ENCODE data around the gene ALG1.

Gene ALG1

DNA sequence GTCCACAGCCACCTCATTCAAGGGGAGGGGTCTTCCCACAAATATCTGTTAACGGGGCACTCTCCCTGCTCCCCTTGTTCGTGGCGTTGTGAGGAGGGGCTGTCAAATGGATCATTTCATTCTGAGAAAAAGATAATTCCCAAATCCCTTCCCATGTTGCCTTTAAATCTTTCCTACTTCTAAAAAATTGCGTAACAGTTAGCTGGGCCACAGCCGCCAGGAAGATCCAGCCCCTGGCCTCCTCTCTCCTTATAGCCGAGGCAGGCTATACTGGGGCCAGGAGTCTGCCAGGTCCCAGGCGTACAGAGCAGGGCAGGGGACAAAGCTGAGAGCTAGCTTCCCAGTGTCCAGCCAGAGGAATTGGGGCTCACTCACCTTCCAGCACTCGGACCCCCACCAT lies 6.3 kb upstream of the ALG1 start:
- Histone ChIP-seq H2BK5ac (ENCODE audit: low read length) (no peak overlapping the region), H3K27ac (ENCODE audit: low read depth, low read length) (no peak overlapping the region), H3K4me3 (ENCODE audit: low read length) (no peak overlapping the region), H3K79me1 (ENCODE audit: low read length) (no peaks in the 10 kb centered on the region), H3K4ac (ENCODE audit: low read depth, low read length) (no peak overlapping the region), H2BK15ac (replicated peaks; ENCODE audit: low read depth) (no peak overlapping the region), H3K23ac (ENCODE audit: low read length) (no peak overlapping the region), H3K18ac (ENCODE audit: low read length) (no peak overlapping the region), H2AK5ac (ENCODE audit: low read length) (no peak overlapping the region), H3K56ac (ENCODE audit: low read length) (peak overlapping the region; percentile 46), H3K9ac (ENCODE audit: low read length) (no peak overlapping the region), H3K4me1 (ENCODE audit: control insufficient read depth, low read depth, low read length) (no peaks in the 10 kb centered on the region), H3K36me3 (ENCODE audit: control insufficient read depth, insufficient read depth, low read length) (no peaks in the 10 kb centered on the region), H4K5ac (ENCODE audit: low read length) (no peak overlapping the region), H3K79me2 (ENCODE audit: control insufficient read depth, insufficient read depth, low read length) (no peaks in the 10 kb centered on the region), H3K4me2 (ENCODE audit: low read length) (no peak overlapping the region), H2BK120ac (ENCODE audit: low read depth, low read length) (no peak overlapping the region), H4K8ac (ENCODE audit: low read depth, low read length) (no peak overlapping the region), H3K27me3 (ENCODE audit: insufficient read depth, low read length, poor library complexity) (no peaks in the 10 kb centered on the region)
- DNase-seq: no peak
- WGBS (ENCODE audit: extremely low coverage, insufficient coverage, low lambda C conversion rate): no CpG with 5 or more reads among the region's 8 CpGs

DNA sequence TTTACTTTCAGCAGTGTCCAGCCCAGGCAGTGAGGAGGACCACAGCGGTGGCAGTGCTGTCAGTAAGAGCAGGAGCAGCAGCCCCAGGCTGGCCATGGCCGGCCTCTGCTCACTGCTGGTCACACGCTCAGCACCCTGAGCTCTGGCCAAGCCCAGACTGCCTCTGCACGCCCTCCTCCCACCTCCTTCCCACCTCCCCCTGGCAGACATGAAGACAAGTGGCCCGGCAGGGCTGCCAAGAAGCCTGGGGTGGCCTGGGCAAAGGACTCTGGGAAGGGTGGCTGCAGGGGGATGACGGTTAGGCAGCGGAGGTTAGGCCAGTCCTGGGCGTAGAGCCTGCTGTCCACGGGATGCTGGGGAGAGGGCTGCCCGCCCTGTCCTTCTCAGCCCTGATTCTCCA lies 5.8 kb upstream of the ALG1 start, which contains the start of gene C16orf89:
TSS of gene C16orf89 (minus strand) at position 144 of the 400 bp plus-strand sequence. CDS start at position 96, 48 bp downstream.
- Histone ChIP-seq H3K9ac (ENCODE audit: low read length) (no peak within 1 kb of the TSS), H3K4me2 (ENCODE audit: low read length) (no peak within 1 kb of the TSS), H4K8ac (ENCODE audit: low read depth, low read length) (no peak within 1 kb of the TSS), H3K4me1 (ENCODE audit: control insufficient read depth, low read depth, low read length) (no peaks in the 10 kb centered on the region), H2AK5ac (ENCODE audit: low read length) (no peak within 1 kb of the TSS), H2BK15ac (replicated peaks; ENCODE audit: low read depth) (no peak within 1 kb of the TSS), H3K27ac (ENCODE audit: low read depth, low read length) (no peak within 1 kb of the TSS), H4K5ac (ENCODE audit: low read length) (no peak within 1 kb of the TSS), H3K4ac (ENCODE audit: low read depth, low read length) (no peak within 1 kb of the TSS), H2BK5ac (ENCODE audit: low read length) (no peak within 1 kb of the TSS), H3K36me3 (ENCODE audit: control insufficient read depth, insufficient read depth, low read length) (no peaks in the 10 kb centered on the region), H3K79me1 (ENCODE audit: low read length) (no peaks in the 10 kb centered on the region), H2BK120ac (ENCODE audit: low read depth, low read length) (no peak within 1 kb of the TSS), H3K56ac (ENCODE audit: low read length) (peak within 1 kb of the TSS; percentile 46), H3K79me2 (ENCODE audit: control insufficient read depth, insufficient read depth, low read length) (no peaks in the 10 kb centered on the region), H3K18ac (ENCODE audit: low read length) (no peak within 1 kb of the TSS), H3K27me3 (ENCODE audit: insufficient read depth, low read length, poor library complexity) (no peaks in the 10 kb centered on the region), H3K23ac (ENCODE audit: low read length) (no peak within 1 kb of the TSS), H3K4me3 (ENCODE audit: low read length) (no peak within 1 kb of the TSS)
- no CpG with 5 or more reads among the region's 10 CpGs for WGBS (ENCODE audit: extremely low coverage, insufficient coverage, low lambda C conversion rate)
- no peak for DNase-seq

DNA sequence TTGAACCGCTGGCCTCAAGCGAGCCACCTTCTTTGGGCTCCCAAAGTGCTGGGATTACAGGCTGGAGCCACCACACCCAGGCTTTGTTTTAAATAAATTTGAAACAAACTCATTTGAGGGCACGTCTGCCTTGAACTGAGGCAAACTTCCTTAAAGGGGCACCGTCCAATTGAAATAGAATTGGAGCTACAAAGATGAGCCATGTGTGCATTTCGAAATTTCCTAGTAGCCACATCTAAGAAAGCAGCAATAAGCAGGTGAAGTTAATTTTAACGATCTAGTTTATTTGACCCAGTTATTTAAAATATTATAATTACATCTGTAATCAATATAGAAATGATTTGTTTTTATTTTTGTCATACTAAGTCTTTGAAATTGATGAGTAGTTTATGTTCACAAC lies 5.1 kb upstream of the ALG1 start:
- no peak overlapping the region for H2BK5ac ChIP-seq (ENCODE audit: low read length)
- H3K27me3 ChIP-seq (ENCODE audit: insufficient read depth, low read length, poor library complexity): no peaks in the 10 kb centered on the region
- no peak overlapping the region for H2BK120ac ChIP-seq (ENCODE audit: low read depth, low read length)
- no peaks in the 10 kb centered on the region for H3K79me1 ChIP-seq (ENCODE audit: low read length)
- no peak overlapping the region for H4K8ac ChIP-seq (ENCODE audit: low read depth, low read length)
- H3K27ac ChIP-seq (ENCODE audit: low read depth, low read length): no peak overlapping the region
- H3K4me2 ChIP-seq (ENCODE audit: low read length): no peak overlapping the region
- H3K56ac ChIP-seq (ENCODE audit: low read length): no peak overlapping the region
- no CpG with 5 or more reads among the region's 6 CpGs for WGBS (ENCODE audit: extremely low coverage, insufficient coverage, low lambda C conversion rate)
- H2BK15ac ChIP-seq (replicated peaks; ENCODE audit: low read depth): no peak overlapping the region
- no peaks in the 10 kb centered on the region for H3K4me1 ChIP-seq (ENCODE audit: control insufficient read depth, low read depth, low read length)
- no peak overlapping the region for H2AK5ac ChIP-seq (ENCODE audit: low read length)
- no peak overlapping the region for H3K4me3 ChIP-seq (ENCODE audit: low read length)
- H4K5ac ChIP-seq (ENCODE audit: low read length): no peak overlapping the region
- H3K23ac ChIP-seq (ENCODE audit: low read length): no peak overlapping the region
- H3K9ac ChIP-seq (ENCODE audit: low read length): no peak overlapping the region
- no peak overlapping the region for H3K18ac ChIP-seq (ENCODE audit: low read length)
- no peaks in the 10 kb centered on the region for H3K79me2 ChIP-seq (ENCODE audit: control insufficient read depth, insufficient read depth, low read length)
- H3K36me3 ChIP-seq (ENCODE audit: control insufficient read depth, insufficient read depth, low read length): no peaks in the 10 kb centered on the region
- H3K4ac ChIP-seq (ENCODE audit: low read depth, low read length): no peak overlapping the region
- DNase-seq: no peak

DNA sequence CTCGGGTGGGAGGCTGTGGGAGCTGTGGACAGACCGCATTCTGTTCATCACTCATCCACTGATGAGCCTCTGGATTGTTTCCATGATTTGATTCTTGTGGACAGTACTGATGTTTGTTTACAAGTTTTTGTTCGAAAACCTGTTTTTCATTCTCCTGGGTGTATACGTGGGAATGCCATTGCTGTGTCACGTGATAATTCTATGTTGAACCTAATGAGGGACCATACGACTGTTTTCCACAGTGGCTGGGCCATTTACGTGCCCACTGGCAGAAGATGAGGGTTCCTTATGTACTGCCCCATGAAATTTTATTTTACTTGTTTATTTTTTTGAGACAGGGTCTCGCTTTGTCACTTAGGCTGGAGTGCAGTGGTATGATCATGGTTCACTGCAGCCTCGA lies 2.6 kb upstream of the ALG1 start:
- Histone ChIP-seq H2BK15ac (replicated peaks; ENCODE audit: low read depth) (no peak overlapping the region), H3K9ac (ENCODE audit: low read length) (no peak overlapping the region), H3K79me1 (ENCODE audit: low read length) (peaks cover 4% of the 10 kb centered on the region), H3K56ac (ENCODE audit: low read length) (no peak overlapping the region), H3K27me3 (ENCODE audit: insufficient read depth, low read length, poor library complexity) (no peaks in the 10 kb centered on the region), H4K5ac (ENCODE audit: low read length) (no peak overlapping the region), H3K79me2 (ENCODE audit: control insufficient read depth, insufficient read depth, low read length) (peaks cover 8% of the 10 kb centered on the region), H3K4me3 (ENCODE audit: low read length) (no peak overlapping the region), H2BK120ac (ENCODE audit: low read depth, low read length) (no peak overlapping the region), H3K36me3 (ENCODE audit: control insufficient read depth, insufficient read depth, low read length) (no peaks in the 10 kb centered on the region), H3K23ac (ENCODE audit: low read length) (no peak overlapping the region), H3K4ac (ENCODE audit: low read depth, low read length) (no peak overlapping the region), H3K4me2 (ENCODE audit: low read length) (no peak overlapping the region), H3K18ac (ENCODE audit: low read length) (no peak overlapping the region), H2AK5ac (ENCODE audit: low read length) (no peak overlapping the region), H3K27ac (ENCODE audit: low read depth, low read length) (no peak overlapping the region), H3K4me1 (ENCODE audit: control insufficient read depth, low read depth, low read length) (no peaks in the 10 kb centered on the region), H4K8ac (ENCODE audit: low read depth, low read length) (no peak overlapping the region), H2BK5ac (ENCODE audit: low read length) (no peak overlapping the region)
- DNase-seq: no peak
- no CpG with 5 or more reads among the region's 9 CpGs for WGBS (ENCODE audit: extremely low coverage, insufficient coverage, low lambda C conversion rate)

DNA sequence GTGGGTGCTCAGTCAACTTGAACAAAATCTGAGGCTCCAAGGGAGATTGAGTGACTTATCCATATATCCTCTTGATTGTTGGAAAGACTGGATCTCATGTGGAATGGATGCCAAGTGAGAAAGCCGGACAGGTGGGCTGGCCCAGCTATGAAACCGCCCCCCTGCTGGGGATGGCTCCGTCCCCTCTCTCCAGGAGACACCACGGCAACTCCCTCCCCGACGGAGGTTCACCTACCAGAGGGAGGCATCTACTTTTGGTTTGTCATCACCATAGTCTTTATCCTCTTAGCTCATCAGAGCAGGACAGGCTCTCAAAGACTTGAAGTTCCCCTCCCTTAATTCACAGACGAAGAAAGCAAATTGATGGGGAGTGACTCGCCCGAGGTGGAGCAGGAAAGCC lies 1.8 kb upstream of the ALG1 start:
- Histone ChIP-seq H3K4me2 (ENCODE audit: low read length) (no peak overlapping the region), H3K23ac (ENCODE audit: low read length) (no peak overlapping the region), H3K27ac (ENCODE audit: low read depth, low read length) (no peak overlapping the region), H2AK5ac (ENCODE audit: low read length) (no peak overlapping the region), H3K36me3 (ENCODE audit: control insufficient read depth, insufficient read depth, low read length) (no peaks in the 10 kb centered on the region), H3K4me3 (ENCODE audit: low read length) (no peak overlapping the region), H3K79me2 (ENCODE audit: control insufficient read depth, insufficient read depth, low read length) (peaks cover 8% of the 10 kb centered on the region), H2BK5ac (ENCODE audit: low read length) (no peak overlapping the region), H2BK15ac (replicated peaks; ENCODE audit: low read depth) (no peak overlapping the region), H3K56ac (ENCODE audit: low read length) (no peak overlapping the region), H3K4me1 (ENCODE audit: control insufficient read depth, low read depth, low read length) (no peaks in the 10 kb centered on the region), H3K18ac (ENCODE audit: low read length) (no peak overlapping the region), H4K8ac (ENCODE audit: low read depth, low read length) (no peak overlapping the region), H4K5ac (ENCODE audit: low read length) (no peak overlapping the region), H3K9ac (ENCODE audit: low read length) (no peak overlapping the region), H3K79me1 (ENCODE audit: low read length) (peaks cover 4% of the 10 kb centered on the region), H2BK120ac (ENCODE audit: low read depth, low read length) (no peak overlapping the region), H3K27me3 (ENCODE audit: insufficient read depth, low read length, poor library complexity) (no peaks in the 10 kb centered on the region), H3K4ac (ENCODE audit: low read depth, low read length) (no peak overlapping the region)
- no peak for DNase-seq
- WGBS (ENCODE audit: extremely low coverage, insufficient coverage, low lambda C conversion rate): no CpG with 5 or more reads among the region's 9 CpGs

DNA sequence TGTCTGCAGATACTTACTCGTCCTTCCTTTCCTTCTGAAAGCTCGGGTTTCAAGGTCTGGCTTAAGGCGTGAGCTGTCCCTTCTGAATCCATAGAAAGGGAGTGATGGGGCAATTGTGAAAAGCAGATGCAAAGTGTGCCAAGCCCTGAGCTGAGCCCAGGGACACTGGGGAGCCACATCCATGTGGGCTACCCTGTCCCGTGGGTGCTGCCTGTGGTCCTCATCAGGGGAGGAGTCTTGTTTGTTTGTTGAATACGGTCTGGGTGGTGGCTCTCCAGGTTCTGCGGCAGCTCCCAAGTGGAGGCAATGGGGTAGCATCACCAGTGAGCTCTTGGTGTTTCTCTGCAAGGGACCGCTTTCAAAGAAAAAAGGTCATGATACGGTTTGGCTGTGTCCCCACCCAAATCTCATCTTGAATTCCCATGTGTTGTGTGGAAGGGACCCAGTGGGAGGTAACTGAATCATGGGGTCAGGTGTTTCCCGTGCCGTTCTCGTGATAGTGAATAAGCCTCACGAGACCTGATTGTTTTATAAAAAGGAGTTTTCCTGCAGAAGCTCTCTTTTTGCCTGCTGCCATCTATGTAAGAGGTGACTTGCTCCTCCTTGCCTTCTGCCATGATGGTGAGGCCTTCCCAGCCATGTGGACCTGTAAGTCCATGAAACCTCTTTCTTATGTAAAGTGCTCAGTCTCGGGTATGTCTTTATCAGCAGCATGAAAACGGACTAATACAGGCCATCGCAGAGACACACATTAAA lies 1.0 kb upstream of the ALG1 start:
- no peak overlapping the region for H3K4me3 ChIP-seq (ENCODE audit: low read length)
- H4K5ac ChIP-seq (ENCODE audit: low read length): peak overlapping the region; percentile 5
- no peak overlapping the region for H3K18ac ChIP-seq (ENCODE audit: low read length)
- H3K79me1 ChIP-seq (ENCODE audit: low read length): peaks cover 4% of the 10 kb centered on the region
- H4K8ac ChIP-seq (ENCODE audit: low read depth, low read length): no peak overlapping the region
- H3K27ac ChIP-seq (ENCODE audit: low read depth, low read length): no peak overlapping the region
- no peak overlapping the region for H3K4me2 ChIP-seq (ENCODE audit: low read length)
- H3K27me3 ChIP-seq (ENCODE audit: insufficient read depth, low read length, poor library complexity): no peaks in the 10 kb centered on the region
- DNase-seq: no peak
- H2BK120ac ChIP-seq (ENCODE audit: low read depth, low read length): no peak overlapping the region
- H3K4me1 ChIP-seq (ENCODE audit: control insufficient read depth, low read depth, low read length): no peaks in the 10 kb centered on the region
- no peak overlapping the region for H3K23ac ChIP-seq (ENCODE audit: low read length)
- H3K9ac ChIP-seq (ENCODE audit: low read length): no peak overlapping the region
- no peak overlapping the region for H2BK15ac ChIP-seq (replicated peaks; ENCODE audit: low read depth)
- H2AK5ac ChIP-seq (ENCODE audit: low read length): no peak overlapping the region
- peaks cover 8% of the 10 kb centered on the region for H3K79me2 ChIP-seq (ENCODE audit: control insufficient read depth, insufficient read depth, low read length)
- H3K36me3 ChIP-seq (ENCODE audit: control insufficient read depth, insufficient read depth, low read length): no peaks in the 10 kb centered on the region
- WGBS (ENCODE audit: extremely low coverage, insufficient coverage, low lambda C conversion rate): no CpG with 5 or more reads among the region's 15 CpGs
- H2BK5ac ChIP-seq (ENCODE audit: low read length): no peak overlapping the region
- no peak overlapping the region for H3K56ac ChIP-seq (ENCODE audit: low read length)
- no peak overlapping the region for H3K4ac ChIP-seq (ENCODE audit: low read depth, low read length)
